Putamen (tissue), 1 donor: ENCODE data around the gene FRMD8.
"Not testable (repeated sequence)": the region's sequence is repeated elsewhere in the genome, so short reads cannot be mapped to it uniquely, and the experiment has no call there.

ENCODE experiments used
- DNase-seq: peaks from one replicate; pipeline ENCODE4 v3.0.0-alpha.2; 2016; ENCODE audit warnings: low spot score

Gene FRMD8

GRCh38 chr11:65436412-65437032, 50.1 kb downstream of the FRMD8 start:
- no peak for DNase-seq

GRCh38 chr11:65437436-65438227, 51.2 kb downstream of the FRMD8 start:
- DNase-seq, result no peak

- DNase-seq, result no peak
Observed at GRCh38 chr11:65438257-65439151, 52.1 kb downstream of the FRMD8 start.

- no peak for DNase-seq
Observed at GRCh38 chr11:65439331-65440181, 53.1 kb downstream of the FRMD8 start.

GRCh38 chr11:65440831-65441499, 54.5 kb downstream of the FRMD8 start:
- DNase-seq, result no peak

- no peak for DNase-seq
Observed at GRCh38 chr11:65442842-65443331, 56.5 kb downstream of the FRMD8 start.

GRCh38 chr11:65444314-65445051, 58.0 kb downstream of the FRMD8 start:
- DNase-seq, result no peak

- DNase-seq, result no peak
Observed at GRCh38 chr11:65445101-65445603, 58.7 kb downstream of the FRMD8 start.

- no peak for DNase-seq
Observed at GRCh38 chr11:65445604-65446445, 59.4 kb downstream of the FRMD8 start.

GRCh38 chr11:65446446-65447277, 60.2 kb downstream of the FRMD8 start:
- DNase-seq, result no peak

- DNase-seq, result no peak
Observed at GRCh38 chr11:65448074-65448417, 61.6 kb downstream of the FRMD8 start.

- no peak for DNase-seq
Observed at GRCh38 chr11:65448418-65449105, 62.1 kb downstream of the FRMD8 start.

- DNase-seq, result not testable (repeated sequence)
Observed at GRCh38 chr11:65451301-65451700, 64.9 kb downstream of the FRMD8 start.

- DNase-seq, result not testable (repeated sequence)
Observed at GRCh38 chr11:65452259-65452658, 65.8 kb downstream of the FRMD8 start.

- DNase-seq, result peak; percentile 57
Observed at GRCh38 chr11:65452806-65453490, 66.5 kb downstream of the FRMD8 start.

- no peak for DNase-seq
Observed at GRCh38 chr11:65454311-65454695, 67.9 kb downstream of the FRMD8 start.
